Measurements from ENCODE around the gene ADGRL3.
"Not testable (repeated sequence)": the region's sequence is repeated elsewhere in the genome, so short reads cannot be mapped to it uniquely, and the experiment has no call there.

ADGRL3 gene

GRCh38 chr4:61851126-61851525, 651.0 kb downstream of the ADGRL3 start:
- DNase-seq, result no peak
- Mint-ChIP-seq H3K4me3 (no peak overlapping the region), H3K9me3 (no peaks in the 10 kb centered on the region), H3K27me3 (no peaks in the 10 kb centered on the region), H3K36me3 (ENCODE audit: low read depth) (no peaks in the 10 kb centered on the region), H3K4me1 (no peaks in the 10 kb centered on the region), H3K27ac (no peak overlapping the region)
- no peak for ATAC-seq

DNA sequence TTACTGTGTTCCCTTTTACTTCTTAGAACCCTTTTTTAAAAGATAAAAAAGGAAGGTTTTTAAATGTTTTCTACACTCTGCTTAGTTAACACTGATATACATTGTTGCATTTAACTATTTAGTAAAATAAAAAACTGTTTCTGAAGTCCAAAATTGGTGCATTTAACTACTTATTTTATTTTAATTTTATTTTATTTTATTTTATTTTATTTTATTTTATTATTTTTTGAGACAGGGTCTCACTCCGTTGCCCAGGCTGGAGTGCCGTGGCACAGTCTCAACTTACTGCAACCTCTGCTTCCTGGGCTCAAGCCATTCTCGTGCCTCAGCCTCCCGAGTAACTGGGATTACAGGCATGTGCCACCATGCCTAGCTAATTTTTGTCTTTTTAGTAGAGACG, 652.0 kb downstream of the ADGRL3 start:
- not testable (repeated sequence) for H3K9me3 Mint-ChIP-seq; H3K4me1 Mint-ChIP-seq; H3K4me3 Mint-ChIP-seq; H3K27ac Mint-ChIP-seq; ATAC-seq; H3K27me3 Mint-ChIP-seq; H3K36me3 Mint-ChIP-seq (ENCODE audit: low read depth); DNase-seq

DNA sequence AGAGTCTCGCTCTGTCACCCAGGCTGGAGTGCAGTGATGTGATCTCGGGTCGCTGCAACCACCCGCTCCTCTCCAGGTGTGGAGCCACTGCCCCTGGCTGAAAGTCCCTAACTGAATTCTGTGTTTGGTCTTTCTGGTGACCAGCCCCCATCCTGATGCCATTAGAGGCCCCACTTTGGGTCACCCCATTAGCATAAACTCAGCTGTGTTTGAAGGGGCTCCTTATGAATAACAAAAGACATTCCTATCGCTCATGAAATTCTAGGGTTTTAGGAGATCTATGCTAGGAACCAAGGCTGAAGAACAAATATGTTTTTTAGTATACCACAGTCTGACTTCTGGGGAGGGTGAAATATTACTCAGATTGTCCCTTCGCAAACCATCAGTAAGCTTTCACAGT, 652.9 kb downstream of the ADGRL3 start:
- Mint-ChIP-seq H3K27ac (no peak overlapping the region), H3K4me1 (no peaks in the 10 kb centered on the region), H3K27me3 (no peaks in the 10 kb centered on the region), H3K36me3 (ENCODE audit: low read depth) (no peaks in the 10 kb centered on the region), H3K9me3 (no peaks in the 10 kb centered on the region), H3K4me3 (no peak overlapping the region)
- DNase-seq (no peak), ATAC-seq (no peak)

DNA sequence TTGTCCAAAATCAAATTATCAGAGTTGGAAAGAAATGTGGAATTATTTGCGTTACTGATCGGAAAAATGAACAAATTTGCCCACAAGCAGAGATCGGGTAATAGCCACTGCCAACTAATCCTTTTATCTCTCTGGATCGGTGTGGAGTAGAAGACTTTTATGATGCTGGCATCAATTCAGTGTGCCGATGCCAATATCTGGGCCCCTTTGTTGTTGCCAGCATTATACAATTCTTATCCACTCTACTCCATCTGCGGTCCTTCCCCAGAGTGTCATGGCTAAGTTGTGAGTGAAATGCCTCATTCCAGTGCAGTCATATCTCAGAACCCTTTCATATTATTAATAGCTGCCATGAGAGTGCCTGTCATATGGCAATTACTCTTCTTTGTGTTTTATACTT, 660.2 kb downstream of the ADGRL3 start:
- no peak for ATAC-seq
- Mint-ChIP-seq H3K4me1 (no peaks in the 10 kb centered on the region), H3K36me3 (ENCODE audit: low read depth) (no peaks in the 10 kb centered on the region)

GRCh38 chr4:61864286-61864685, 664.2 kb downstream of the ADGRL3 start:
- no peak overlapping the region for H3K4me3 Mint-ChIP-seq
- ATAC-seq (no peak), DNase-seq (no peak)
- no peaks in the 10 kb centered on the region for H3K36me3 Mint-ChIP-seq (ENCODE audit: low read depth)
- H3K4me1 Mint-ChIP-seq, result no peaks in the 10 kb centered on the region
- no peak overlapping the region for H3K27ac Mint-ChIP-seq
- no peaks in the 10 kb centered on the region for H3K27me3 Mint-ChIP-seq
- H3K9me3 Mint-ChIP-seq, result peaks cover 18% of the 10 kb centered on the region

More for the DNA sequence above, 660.2 kb downstream of the ADGRL3 start:
- Mint-ChIP-seq H3K27ac (no peak overlapping the region), H3K27me3 (no peaks in the 10 kb centered on the region), H3K9me3 (peaks cover 9% of the 10 kb centered on the region), H3K4me3 (no peak overlapping the region)
- DNase-seq, result no peak

- Mint-ChIP-seq H3K9me3 (peaks cover 12% of the 10 kb centered on the region), H3K4me1 (no peaks in the 10 kb centered on the region), H3K27ac (no peak overlapping the region), H3K4me3 (no peak overlapping the region), H3K27me3 (no peaks in the 10 kb centered on the region), H3K36me3 (ENCODE audit: low read depth) (no peaks in the 10 kb centered on the region)
- no peak for ATAC-seq
- no peak for DNase-seq
Measured at GRCh38 chr4:61866378-61867030, 666.4 kb downstream of the ADGRL3 start.

GRCh38 chr4:61872983-61873382, 672.9 kb downstream of the ADGRL3 start:
- no peak overlapping the region for H3K27ac Mint-ChIP-seq
- DNase-seq (no peak), ATAC-seq (no peak)
- no peak overlapping the region for H3K4me3 Mint-ChIP-seq
- peaks cover 26% of the 10 kb centered on the region for H3K9me3 Mint-ChIP-seq
- H3K4me1 Mint-ChIP-seq, result no peaks in the 10 kb centered on the region
- no peaks in the 10 kb centered on the region for H3K36me3 Mint-ChIP-seq (ENCODE audit: low read depth)
- H3K27me3 Mint-ChIP-seq, result no peaks in the 10 kb centered on the region

GRCh38 chr4:61877266-61877665, 677.1 kb downstream of the ADGRL3 start:
- no peaks in the 10 kb centered on the region for H3K36me3 Mint-ChIP-seq (ENCODE audit: low read depth)
- peaks cover 20% of the 10 kb centered on the region for H3K9me3 Mint-ChIP-seq
- H3K4me1 Mint-ChIP-seq, result no peaks in the 10 kb centered on the region
- no peaks in the 10 kb centered on the region for H3K27me3 Mint-ChIP-seq
- ATAC-seq, result no peak
- no peak for DNase-seq
- H3K27ac Mint-ChIP-seq, result no peak overlapping the region
- H3K4me3 Mint-ChIP-seq, result no peak overlapping the region

GRCh38 chr4:61877893-61878292, 677.8 kb downstream of the ADGRL3 start:
- ATAC-seq (no peak), DNase-seq (no peak)
- Mint-ChIP-seq H3K4me3 (no peak overlapping the region), H3K9me3 (peaks cover 23% of the 10 kb centered on the region), H3K27me3 (no peaks in the 10 kb centered on the region), H3K27ac (no peak overlapping the region), H3K36me3 (ENCODE audit: low read depth) (no peaks in the 10 kb centered on the region), H3K4me1 (no peaks in the 10 kb centered on the region)

DNA sequence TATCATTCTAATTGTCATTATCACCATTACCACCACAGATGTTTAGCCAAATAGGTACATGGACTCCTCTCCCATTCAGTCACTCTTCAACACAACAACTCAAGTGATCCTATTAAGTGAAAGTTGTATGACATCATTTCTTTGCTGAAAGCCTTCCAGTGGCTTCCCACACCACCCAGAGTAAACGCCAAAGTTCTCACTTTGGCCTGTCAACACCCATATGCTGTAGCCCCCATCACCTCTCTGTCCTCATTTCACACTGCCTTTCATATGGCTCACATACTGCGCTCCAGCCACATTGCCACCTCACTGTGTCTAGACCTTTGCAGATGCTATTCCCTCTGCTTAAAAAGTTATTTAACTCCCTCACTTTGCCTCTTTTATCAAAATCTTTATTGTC, 682.3 kb downstream of the ADGRL3 start:
- ATAC-seq (no peak), DNase-seq (no peak)
- Mint-ChIP-seq H3K4me3 (no peak overlapping the region), H3K36me3 (ENCODE audit: low read depth) (no peaks in the 10 kb centered on the region), H3K27ac (no peak overlapping the region), H3K4me1 (no peaks in the 10 kb centered on the region), H3K27me3 (no peaks in the 10 kb centered on the region), H3K9me3 (peaks cover 12% of the 10 kb centered on the region)

DNA sequence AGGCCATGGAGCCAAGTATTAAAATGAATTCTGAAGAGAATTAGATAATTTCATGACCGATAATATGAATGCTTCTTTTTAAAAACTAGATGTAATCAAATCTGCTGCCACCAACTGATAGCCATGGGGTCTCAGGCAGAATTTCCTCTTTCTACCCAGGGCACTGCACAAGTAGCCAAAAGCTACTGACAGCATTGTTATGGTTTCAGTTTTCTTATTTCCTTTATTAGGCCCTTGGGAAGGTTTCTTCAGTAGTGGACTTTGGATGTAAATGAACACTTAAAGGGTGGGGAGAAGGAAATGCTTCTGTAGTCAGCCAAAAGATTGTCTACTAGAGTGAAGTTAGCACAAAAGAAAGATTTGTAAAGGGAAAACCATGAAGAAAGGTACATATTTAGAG, 686.0 kb downstream of the ADGRL3 start:
- Mint-ChIP-seq H3K9me3 (peaks cover 8% of the 10 kb centered on the region), H3K36me3 (ENCODE audit: low read depth) (no peaks in the 10 kb centered on the region), H3K27ac (no peak overlapping the region), H3K4me1 (no peaks in the 10 kb centered on the region), H3K27me3 (no peaks in the 10 kb centered on the region), H3K4me3 (no peak overlapping the region)
- ATAC-seq (no peak), DNase-seq (no peak)

DNA sequence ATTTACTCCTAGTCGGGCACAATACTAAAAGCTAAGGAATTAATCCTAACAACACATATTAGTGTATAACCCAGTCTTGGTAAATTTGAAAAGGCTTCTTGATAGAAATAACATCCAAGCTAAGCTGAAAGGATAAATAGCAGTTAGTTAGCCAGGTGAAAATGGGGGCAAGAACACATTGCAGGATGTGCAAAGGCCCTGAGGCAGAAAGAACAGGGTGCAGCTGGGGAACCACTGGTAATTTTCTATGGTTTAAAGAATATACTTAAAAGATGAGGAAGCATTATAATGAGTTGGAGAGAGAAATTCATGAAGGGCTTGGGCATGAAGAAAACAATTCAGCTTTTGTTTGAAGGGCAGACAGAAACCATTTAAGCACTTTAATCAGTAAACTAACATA, 689.0 kb downstream of the ADGRL3 start:
- H3K4me1 Mint-ChIP-seq, result no peaks in the 10 kb centered on the region
- no peak for ATAC-seq
- no peaks in the 10 kb centered on the region for H3K36me3 Mint-ChIP-seq (ENCODE audit: low read depth)
- H3K27ac Mint-ChIP-seq, result no peak overlapping the region
- no peak for DNase-seq
- H3K4me3 Mint-ChIP-seq, result no peak overlapping the region
- H3K9me3 Mint-ChIP-seq, result peaks cover 3% of the 10 kb centered on the region
- no peaks in the 10 kb centered on the region for H3K27me3 Mint-ChIP-seq

DNA sequence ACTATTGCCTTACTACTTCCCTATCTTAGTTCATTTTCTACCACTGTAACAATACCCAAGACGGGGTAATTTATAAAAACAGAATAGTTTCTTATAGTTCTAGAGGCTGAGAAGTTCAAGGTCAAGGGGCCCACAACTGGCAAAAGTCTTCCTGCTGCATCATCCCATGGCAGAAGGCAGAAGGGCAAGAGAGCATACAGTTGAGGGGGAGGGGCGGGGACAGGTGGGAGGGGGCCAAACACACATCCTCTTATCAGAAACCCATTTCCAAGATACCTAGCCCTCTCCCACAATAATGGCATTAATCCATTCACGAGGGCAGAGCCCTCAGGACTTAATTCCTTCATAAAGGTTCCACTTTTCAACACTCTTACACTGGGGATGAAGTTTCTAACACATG, 690.2 kb downstream of the ADGRL3 start:
- H3K27ac Mint-ChIP-seq, result no peak overlapping the region
- no peaks in the 10 kb centered on the region for H3K27me3 Mint-ChIP-seq
- no peaks in the 10 kb centered on the region for H3K36me3 Mint-ChIP-seq (ENCODE audit: low read depth)
- DNase-seq (no peak), ATAC-seq (no peak)
- no peaks in the 10 kb centered on the region for H3K4me1 Mint-ChIP-seq
- no peak overlapping the region for H3K4me3 Mint-ChIP-seq
- H3K9me3 Mint-ChIP-seq, result peaks cover 8% of the 10 kb centered on the region

- Mint-ChIP-seq H3K9me3 (peaks cover 5% of the 10 kb centered on the region), H3K27me3 (no peaks in the 10 kb centered on the region), H3K4me1 (no peaks in the 10 kb centered on the region), H3K4me3 (no peak overlapping the region), H3K27ac (no peak overlapping the region), H3K36me3 (ENCODE audit: low read depth) (no peaks in the 10 kb centered on the region)
- DNase-seq (no peak), ATAC-seq (no peak)
Measured at GRCh38 chr4:61891953-61892352, 691.8 kb downstream of the ADGRL3 start.

DNA sequence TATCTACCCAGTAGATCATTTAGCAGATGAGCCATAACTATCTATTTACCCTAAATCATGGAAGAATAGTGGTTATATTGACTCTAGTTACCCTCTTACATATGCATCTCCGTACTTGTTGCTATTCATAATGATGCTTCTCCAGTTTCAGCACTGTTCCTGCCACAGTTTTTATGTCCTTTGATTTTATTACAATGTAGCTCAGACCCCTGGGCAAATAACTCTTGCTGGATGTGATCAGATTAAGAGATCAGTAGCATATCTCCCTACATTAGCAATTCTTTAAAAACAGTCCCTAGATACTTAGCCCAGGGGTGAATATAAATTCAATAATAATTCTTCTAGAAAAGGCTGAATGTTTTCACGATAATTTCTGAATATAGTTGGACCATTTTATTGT, 696.5 kb downstream of the ADGRL3 start:
- no peak for ATAC-seq

DNA sequence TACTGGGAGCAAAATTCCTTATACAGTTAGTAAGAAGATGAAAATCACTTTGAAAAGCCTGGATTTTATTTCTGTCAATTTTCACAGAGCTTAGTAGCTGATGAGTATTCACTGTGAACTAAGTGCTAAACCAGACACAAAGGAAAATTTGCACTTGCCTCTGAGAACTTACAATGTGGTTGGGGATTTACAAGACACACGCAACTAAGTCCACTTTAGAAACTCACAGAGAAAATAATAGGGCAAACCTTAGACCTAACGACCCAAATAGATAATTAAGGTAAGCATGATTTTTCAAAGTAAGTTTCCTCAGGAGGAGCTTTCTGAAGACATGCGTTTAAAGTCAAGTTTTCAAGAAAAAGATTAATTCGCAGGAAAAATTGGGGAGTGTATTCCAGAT, 708.9 kb downstream of the ADGRL3 start:
- ATAC-seq, result no peak
- no peak overlapping the region for H3K27ac Mint-ChIP-seq
- H3K27me3 Mint-ChIP-seq, result no peaks in the 10 kb centered on the region
- no peak overlapping the region for H3K4me3 Mint-ChIP-seq
- no peaks in the 10 kb centered on the region for H3K36me3 Mint-ChIP-seq (ENCODE audit: low read depth)
- no peaks in the 10 kb centered on the region for H3K9me3 Mint-ChIP-seq
- DNase-seq, result no peak
- H3K4me1 Mint-ChIP-seq, result no peaks in the 10 kb centered on the region

More for the DNA sequence above, 696.5 kb downstream of the ADGRL3 start:
- Mint-ChIP-seq H3K27ac (no peak overlapping the region), H3K4me3 (no peak overlapping the region), H3K4me1 (no peaks in the 10 kb centered on the region), H3K27me3 (no peaks in the 10 kb centered on the region), H3K36me3 (ENCODE audit: low read depth) (no peaks in the 10 kb centered on the region), H3K9me3 (peaks cover 8% of the 10 kb centered on the region)
- no peak for DNase-seq

Measured in activated naive CD8-positive, alpha-beta T cell treated with anti-CD3 and anti-CD28 coated beads, Interleukin-2, amount 50 U/mL, for 24 hours (primary cell).